Chondrocyte (in vitro differentiated cells): ENCODE measurements around the gene SBF2. TPM values are rescaled to one million over a fixed set of nuclear protein-coding genes. Genes with fewer than 3 reads are reported as not detected.
A peak's percentile ranks its signal among the peaks of the same experiment; 100 is the strongest.

Experiments used
- DNase-seq: peaks from one replicate; pipeline ENCODE4 v3.0.0; 2021; ENCODE audit warnings: mixed read lengths, low spot score
- H3K27ac Mint-ChIP-seq: one replicate; pipeline ENCODE4 v1.8.0; 2021; ENCODE audit warnings: mild to moderate bottlenecking, moderate library complexity, mixed read lengths; ENCODE audit not compliant: unreplicated experiment
- H3K27me3 Mint-ChIP-seq: 2 replicates; pipeline ENCODE4 v1.8.0; 2021; ENCODE audit warnings: low read depth, mixed read lengths
- H3K36me3 Mint-ChIP-seq: 2 replicates; pipeline ENCODE4 v1.8.0; 2021; ENCODE audit warnings: low read depth, mixed read lengths
- H3K4me1 Mint-ChIP-seq: 2 replicates; pipeline ENCODE4 v1.8.0; 2021; ENCODE audit warnings: low read depth, mild to moderate bottlenecking, mixed read lengths
- H3K4me3 Mint-ChIP-seq: one replicate; pipeline ENCODE4 v1.8.0; 2021; ENCODE audit warnings: mild to moderate bottlenecking, moderate library complexity, mixed read lengths; ENCODE audit not compliant: unreplicated experiment
- H3K9me3 Mint-ChIP-seq: 2 replicates; pipeline ENCODE4 v1.8.0; 2021; ENCODE audit warnings: low read depth, mixed read lengths
- CTCF ChIP-seq: fragments of 200-600 bp; sonication (generic); IDR thresholded peaks from 2 replicates; pipeline ENCODE4 v1.5.0; 2021; ENCODE audit warnings: antibody characterized with exemption, mild to moderate bottlenecking, moderate library complexity
- total RNA-seq: library from RNA; stranded (reverse); gene quantifications from 3 replicates; pipeline ENCODE4 v1.2.1, GENCODE V29; 2021

SBF2 gene
- total RNA-seq, 1 donor from 2014 or later, result 44.5 TPM

- Mint-ChIP-seq H3K27me3 (no peaks in the 10 kb centered on the region), H3K4me1 (peaks cover 43% of the 10 kb centered on the region), H3K4me3 (no peak overlapping the region), H3K36me3 (peaks cover 10% of the 10 kb centered on the region), H3K9me3 (no peaks in the 10 kb centered on the region), H3K27ac (no peak overlapping the region)
- TF ChIP-seq CTCF, result no peak
- DNase-seq, result no peak
These were observed 540.0 kb downstream of the SBF2 start for GRCh38 chr11:9754010-9754471.

- H3K27ac Mint-ChIP-seq, result peak overlapping the region; percentile 73
- peaks cover 14% of the 10 kb centered on the region for H3K36me3 Mint-ChIP-seq
- no peaks in the 10 kb centered on the region for H3K27me3 Mint-ChIP-seq
- peaks cover 47% of the 10 kb centered on the region for H3K4me1 Mint-ChIP-seq
- no peak overlapping the region for H3K4me3 Mint-ChIP-seq
- TF ChIP-seq CTCF, result no peak
- H3K9me3 Mint-ChIP-seq, result no peaks in the 10 kb centered on the region
- no peak for DNase-seq
These were observed 541.0 kb downstream of the SBF2 start for GRCh38 chr11:9753021-9753420.

GRCh38 chr11:9752091-9752490 lies 541.9 kb downstream of the SBF2 start:
- Mint-ChIP-seq H3K4me3 (no peak overlapping the region), H3K27ac (no peak overlapping the region), H3K36me3 (peaks cover 14% of the 10 kb centered on the region), H3K9me3 (no peaks in the 10 kb centered on the region), H3K27me3 (no peaks in the 10 kb centered on the region), H3K4me1 (peaks cover 52% of the 10 kb centered on the region)
- no peak for TF ChIP-seq CTCF
- DNase-seq, result no peak

GRCh38 chr11:9750551-9750950 lies 543.5 kb downstream of the SBF2 start:
- Mint-ChIP-seq H3K27ac (no peak overlapping the region), H3K9me3 (no peaks in the 10 kb centered on the region), H3K36me3 (peaks cover 17% of the 10 kb centered on the region), H3K4me1 (peaks cover 38% of the 10 kb centered on the region), H3K4me3 (no peak overlapping the region), H3K27me3 (no peaks in the 10 kb centered on the region)
- TF ChIP-seq CTCF, result no peak
- no peak for DNase-seq

GRCh38 chr11:9748361-9748970 lies 545.6 kb downstream of the SBF2 start:
- TF ChIP-seq CTCF, result peak; percentile 89
- no peak for DNase-seq
- peaks cover 33% of the 10 kb centered on the region for H3K4me1 Mint-ChIP-seq
- no peaks in the 10 kb centered on the region for H3K27me3 Mint-ChIP-seq
- H3K4me3 Mint-ChIP-seq, result no peak overlapping the region
- no peak overlapping the region for H3K27ac Mint-ChIP-seq
- no peaks in the 10 kb centered on the region for H3K9me3 Mint-ChIP-seq
- H3K36me3 Mint-ChIP-seq, result peaks cover 19% of the 10 kb centered on the region
